Activated naive CD4-positive, alpha-beta T cell treated with anti-CD3 and anti-CD28 coated beads for 36 hours (primary cell): Measurements from ENCODE around the gene TRMU. TPM values are rescaled to one million over a fixed set of nuclear protein-coding genes. Genes with fewer than 3 reads are reported as not detected.
"Not testable (repeated sequence)": the region's sequence is repeated elsewhere in the genome, so short reads cannot be mapped to it uniquely, and the experiment has no call there.

Experiments
- CTCF ChIA-PET: fragments of 350-600 bp; sonication (Branson Sonifier 250); formaldehyde crosslinking; loops from one replicate; lab custom pipeline; 2021; ENCODE audit warnings: antibody characterized with exemption; lab: Charles Lee
- DNase-seq: peaks from one replicate; pipeline ENCODE4 v3.0.0-alpha.2; 2020
- H3K27ac Mint-ChIP-seq: one replicate; pipeline ENCODE4 v1.8.0; 2021; ENCODE audit warnings: mild to moderate bottlenecking, mixed read lengths
- H3K27me3 Mint-ChIP-seq: one replicate; pipeline ENCODE4 v1.8.0; 2021; ENCODE audit warnings: low read depth, mixed read lengths
- H3K36me3 Mint-ChIP-seq: one replicate; pipeline ENCODE4 v1.8.0; 2021; ENCODE audit warnings: low read depth, mixed read lengths
- H3K4me1 Mint-ChIP-seq: one replicate; pipeline ENCODE4 v1.8.0; 2021; ENCODE audit warnings: low read depth, mixed read lengths
- H3K4me3 Mint-ChIP-seq: one replicate; pipeline ENCODE4 v1.8.0; 2021; ENCODE audit warnings: mild to moderate bottlenecking, moderate library complexity, mixed read lengths
- H3K9me3 Mint-ChIP-seq: one replicate; pipeline ENCODE4 v1.8.0; 2021; ENCODE audit warnings: mixed read lengths
- intact Hi-C: fragments of 100-400 bp; cut with micrococcal nuclease; formaldehyde crosslinking; loops from one replicate; pipeline ENCODE4 v1.15.1; 2023
- total RNA-seq, 2 experiments: library from RNA; stranded (reverse); gene quantifications; one replicate each; pipeline ENCODE4 v1.2.3, GENCODE V29; 2021

The TRMU gene
- total RNA-seq, 2 experiments from 2014 or later, result 57.4 TPM

DNA sequence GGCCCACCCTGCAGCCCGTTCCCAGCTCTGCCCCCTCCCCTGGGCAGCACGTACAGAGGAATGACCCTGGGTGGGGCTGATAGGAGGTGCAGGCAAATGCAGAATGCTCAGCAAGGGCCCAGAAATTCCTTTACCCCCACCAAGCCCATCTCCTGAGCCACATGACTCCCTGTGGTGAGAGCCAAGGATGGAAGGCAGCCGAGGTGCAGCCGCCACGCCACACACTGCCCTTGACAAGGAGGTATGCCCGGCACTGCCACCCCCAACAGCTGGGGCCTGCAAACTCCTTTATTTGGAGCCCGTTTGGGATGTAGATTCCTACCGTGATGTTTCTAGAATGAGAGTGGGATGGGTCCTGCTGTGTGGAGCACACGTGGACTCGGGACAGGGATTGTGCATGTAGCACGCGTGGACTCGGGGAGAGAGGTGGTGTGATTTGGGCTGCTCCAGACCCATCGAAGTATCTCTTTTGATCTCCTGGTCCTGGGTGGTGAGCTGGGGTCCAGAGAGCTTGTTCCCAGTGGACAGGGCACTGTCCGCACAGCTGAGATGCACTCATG lies 25.9 kb upstream of the TRMU start:
- DNase-seq, result no peak
- H3K27me3 Mint-ChIP-seq, result no peaks in the 10 kb centered on the region
- intact Hi-C loops, result loop anchor here (5.0 kb wide), 1 partner anchor 302 kb away; no protein-coding TSS in a partner anchor
- no peak overlapping the region for H3K27ac Mint-ChIP-seq
- H3K4me3 Mint-ChIP-seq, result no peak overlapping the region
- H3K9me3 Mint-ChIP-seq, result no peaks in the 10 kb centered on the region
- H3K4me1 Mint-ChIP-seq, result peaks cover 2% of the 10 kb centered on the region
- CTCF ChIA-PET, result no interaction called here
- H3K36me3 Mint-ChIP-seq, result peaks cover 19% of the 10 kb centered on the region

- intact Hi-C loops, result loop anchor here (5.0 kb wide), 1 partner anchor 305 kb away; no protein-coding TSS in a partner anchor
- CTCF ChIA-PET, result interaction anchor here (0.9 to 2.8 kb wide), 3 partner anchors 56 to 299 kb away, joined by 3 to 14 read pairs (median 3); no protein-coding TSS in a partner anchor
- H3K4me1 Mint-ChIP-seq, result no peaks in the 10 kb centered on the region
Measured at GRCh38 chr22:46312056-46312455, 23.5 kb upstream of the TRMU start.

DNA sequence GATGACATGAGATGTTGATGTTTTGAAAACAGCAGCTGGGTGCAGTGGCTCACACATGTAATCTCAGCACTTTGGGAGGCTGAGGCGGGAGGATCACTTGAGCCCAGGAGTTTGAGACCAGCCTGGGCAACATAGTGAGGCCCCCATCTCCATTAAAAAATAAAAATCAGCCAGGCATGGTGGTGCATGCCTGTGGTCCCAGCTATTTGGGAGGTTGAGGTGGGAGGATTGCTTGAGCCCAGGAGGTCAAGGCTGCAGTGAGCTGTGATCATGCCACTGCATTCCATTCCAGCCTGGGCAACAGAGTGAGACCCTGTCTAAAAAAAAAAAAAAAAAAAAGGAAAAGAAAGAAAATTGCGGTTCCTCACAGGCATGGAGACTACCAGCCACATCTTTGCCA lies 22.7 kb upstream of the TRMU start:
- intact Hi-C loops, result loop anchor here (5.0 kb wide), 1 partner anchor 306 kb away; no protein-coding TSS in a partner anchor
- not testable (repeated sequence) for H3K9me3 Mint-ChIP-seq, H3K27ac Mint-ChIP-seq, H3K4me3 Mint-ChIP-seq, H3K4me1 Mint-ChIP-seq, DNase-seq, H3K27me3 Mint-ChIP-seq
- CTCF ChIA-PET, result interaction anchor here (0.9 to 2.8 kb wide), 3 partner anchors 16 to 191 kb away, joined by 3 to 14 read pairs (median 7); partner anchors contain the start of gene GTSE1
- H3K36me3 Mint-ChIP-seq, result peaks cover 23% of the 10 kb centered on the region

More at GRCh38 chr22:46312056-46312455, 23.5 kb upstream of the TRMU start:
- Mint-ChIP-seq H3K4me3 (no peak overlapping the region), H3K9me3 (no peaks in the 10 kb centered on the region), H3K27me3 (no peaks in the 10 kb centered on the region), H3K27ac (no peak overlapping the region), H3K36me3 (peaks cover 17% of the 10 kb centered on the region)
- DNase-seq, result no peak

- Mint-ChIP-seq H3K9me3 (no peaks in the 10 kb centered on the region), H3K4me3 (no peak overlapping the region), H3K36me3 (peaks cover 9% of the 10 kb centered on the region), H3K27me3 (no peaks in the 10 kb centered on the region), H3K27ac (no peak overlapping the region), H3K4me1 (no peaks in the 10 kb centered on the region)
- CTCF ChIA-PET, result interaction anchor here (0.7 to 4.3 kb wide), 7 partner anchors 10 to 199 kb away, joined by 3 to 27 read pairs (median 5); no protein-coding TSS in a partner anchor
- DNase-seq, result no peak
- intact Hi-C loops, result no loop called here
Measured at GRCh38 chr22:46315976-46316375, 19.5 kb upstream of the TRMU start.

DNA sequence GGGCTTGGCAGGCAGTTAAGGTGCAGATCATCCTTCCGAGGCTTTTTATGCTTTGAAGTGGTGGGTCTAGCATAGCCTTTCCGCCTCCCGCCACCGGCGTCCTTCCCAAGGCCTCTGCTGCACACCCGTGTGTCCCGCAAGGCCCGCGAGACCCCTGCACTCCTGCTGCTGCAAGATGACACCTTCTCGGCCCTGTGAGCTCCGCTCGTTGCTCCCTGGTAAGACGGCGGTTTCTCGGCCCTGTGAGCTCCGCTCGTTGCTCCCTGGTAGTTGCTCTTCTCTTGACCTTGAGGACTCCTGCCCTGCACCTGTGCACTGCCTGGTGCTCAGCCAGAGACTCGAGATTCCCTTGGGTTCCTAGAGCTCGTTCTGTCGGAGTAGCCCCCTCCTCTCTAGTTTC lies 17.9 kb upstream of the TRMU start:
- no peaks in the 10 kb centered on the region for H3K27me3 Mint-ChIP-seq
- CTCF ChIA-PET, result interaction anchor here (1.5 to 4.3 kb wide), 2 partner anchors 196 to 312 kb away, joined by 4 to 27 read pairs; no protein-coding TSS in a partner anchor
- H3K36me3 Mint-ChIP-seq, result peaks cover 9% of the 10 kb centered on the region
- no peaks in the 10 kb centered on the region for H3K4me1 Mint-ChIP-seq
- no peak overlapping the region for H3K27ac Mint-ChIP-seq
- no peak for DNase-seq
- no peak overlapping the region for H3K4me3 Mint-ChIP-seq
- no peaks in the 10 kb centered on the region for H3K9me3 Mint-ChIP-seq
- intact Hi-C loops, result no loop called here

DNA sequence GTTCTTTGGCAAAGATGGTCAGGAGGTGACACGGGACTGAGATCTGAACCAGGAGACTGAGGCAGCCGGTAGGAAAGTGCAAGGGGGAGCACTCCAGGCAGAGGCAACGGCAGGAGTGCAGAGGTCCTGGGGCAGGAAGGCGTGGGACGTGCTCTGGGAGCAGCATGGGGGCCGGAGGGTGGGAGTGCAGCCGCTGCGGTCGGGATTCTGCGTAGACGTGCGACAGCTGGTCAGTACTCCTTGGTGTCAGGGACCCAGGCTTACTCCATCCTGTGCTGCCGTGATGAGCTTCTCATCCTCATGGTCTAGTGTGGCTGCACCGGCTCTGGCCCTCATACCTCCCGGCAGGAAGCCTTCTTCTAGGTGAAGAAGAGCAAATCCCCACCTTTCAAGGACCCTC lies 16.9 kb upstream of the TRMU start:
- peaks cover 9% of the 10 kb centered on the region for H3K36me3 Mint-ChIP-seq
- intact Hi-C loops, result no loop called here
- H3K27me3 Mint-ChIP-seq, result no peaks in the 10 kb centered on the region
- no peak for DNase-seq
- H3K4me3 Mint-ChIP-seq, result no peak overlapping the region
- CTCF ChIA-PET, result interaction anchor here (1.5 to 4.3 kb wide), 2 partner anchors 197 to 313 kb away, joined by 4 to 27 read pairs; no protein-coding TSS in a partner anchor
- no peak overlapping the region for H3K27ac Mint-ChIP-seq
- H3K4me1 Mint-ChIP-seq, result no peaks in the 10 kb centered on the region
- no peaks in the 10 kb centered on the region for H3K9me3 Mint-ChIP-seq

GRCh38 chr22:46319319-46319718 lies 16.2 kb upstream of the TRMU start:
- Mint-ChIP-seq H3K27me3 (no peaks in the 10 kb centered on the region), H3K9me3 (no peaks in the 10 kb centered on the region), H3K4me3 (no peak overlapping the region), H3K36me3 (peaks cover 12% of the 10 kb centered on the region), H3K4me1 (no peaks in the 10 kb centered on the region), H3K27ac (no peak overlapping the region)
- intact Hi-C loops, result no loop called here
- CTCF ChIA-PET, result no interaction called here
- DNase-seq, result no peak

- CTCF ChIA-PET, result no interaction called here
- no peaks in the 10 kb centered on the region for H3K9me3 Mint-ChIP-seq
Measured at GRCh38 chr22:46320166-46320710, 15.3 kb upstream of the TRMU start.

GRCh38 chr22:46320716-46321386 lies 14.7 kb upstream of the TRMU start:
- H3K27me3 Mint-ChIP-seq, result no peaks in the 10 kb centered on the region
- peaks cover 12% of the 10 kb centered on the region for H3K36me3 Mint-ChIP-seq
- H3K4me1 Mint-ChIP-seq, result no peaks in the 10 kb centered on the region
- CTCF ChIA-PET, result interaction anchor here (0.6 kb wide), 1 partner anchor 330 kb away, joined by 3 read pairs; no protein-coding TSS in a partner anchor
- no peak overlapping the region for H3K27ac Mint-ChIP-seq
- no peaks in the 10 kb centered on the region for H3K9me3 Mint-ChIP-seq
- intact Hi-C loops, result no loop called here
- no peak for DNase-seq
- H3K4me3 Mint-ChIP-seq, result no peak overlapping the region

More at GRCh38 chr22:46320166-46320710, 15.3 kb upstream of the TRMU start:
- intact Hi-C loops, result no loop called here
- peaks cover 12% of the 10 kb centered on the region for H3K36me3 Mint-ChIP-seq
- H3K27ac Mint-ChIP-seq, result no peak overlapping the region
- no peak overlapping the region for H3K4me3 Mint-ChIP-seq
- H3K27me3 Mint-ChIP-seq, result no peaks in the 10 kb centered on the region
- DNase-seq, result no peak
- no peaks in the 10 kb centered on the region for H3K4me1 Mint-ChIP-seq

GRCh38 chr22:46322711-46323110 lies 12.8 kb upstream of the TRMU start:
- Mint-ChIP-seq H3K9me3 (no peaks in the 10 kb centered on the region), H3K4me3 (no peak overlapping the region), H3K4me1 (no peaks in the 10 kb centered on the region), H3K36me3 (peaks cover 10% of the 10 kb centered on the region), H3K27me3 (no peaks in the 10 kb centered on the region), H3K27ac (no peak overlapping the region)
- DNase-seq, result no peak
- CTCF ChIA-PET, result interaction anchor here (0.5 kb wide), 1 partner anchor 206 kb away, joined by 3 read pairs; no protein-coding TSS in a partner anchor
- intact Hi-C loops, result no loop called here

DNA sequence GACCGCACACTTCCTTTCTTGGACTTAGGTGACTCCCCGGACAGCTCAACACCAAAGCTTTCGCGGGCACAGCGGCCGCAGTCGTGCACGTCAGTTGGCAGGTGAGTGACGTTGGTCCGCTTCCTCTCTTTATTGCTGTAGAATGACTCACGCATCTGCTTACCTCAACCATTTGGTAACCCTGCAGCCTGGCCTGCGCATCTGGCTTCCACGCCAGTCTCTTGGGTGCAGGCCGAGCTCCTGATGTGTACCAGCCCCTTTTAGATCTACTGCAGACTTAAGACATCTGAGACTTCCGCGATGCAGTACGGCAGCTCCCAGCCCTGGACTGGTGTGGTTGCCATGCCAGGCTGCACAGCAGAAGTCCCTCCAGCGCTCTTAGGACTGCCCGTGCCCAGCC lies 12.4 kb upstream of the TRMU start:
- intact Hi-C loops, result no loop called here
- H3K27me3 Mint-ChIP-seq, result no peaks in the 10 kb centered on the region
- no peak overlapping the region for H3K27ac Mint-ChIP-seq
- no peak overlapping the region for H3K4me3 Mint-ChIP-seq
- no peaks in the 10 kb centered on the region for H3K4me1 Mint-ChIP-seq
- H3K36me3 Mint-ChIP-seq, result peaks cover 9% of the 10 kb centered on the region
- no peaks in the 10 kb centered on the region for H3K9me3 Mint-ChIP-seq
- DNase-seq, result no peak
- CTCF ChIA-PET, result interaction anchor here (0.5 kb wide), 1 partner anchor 206 kb away, joined by 3 read pairs; no protein-coding TSS in a partner anchor

DNA sequence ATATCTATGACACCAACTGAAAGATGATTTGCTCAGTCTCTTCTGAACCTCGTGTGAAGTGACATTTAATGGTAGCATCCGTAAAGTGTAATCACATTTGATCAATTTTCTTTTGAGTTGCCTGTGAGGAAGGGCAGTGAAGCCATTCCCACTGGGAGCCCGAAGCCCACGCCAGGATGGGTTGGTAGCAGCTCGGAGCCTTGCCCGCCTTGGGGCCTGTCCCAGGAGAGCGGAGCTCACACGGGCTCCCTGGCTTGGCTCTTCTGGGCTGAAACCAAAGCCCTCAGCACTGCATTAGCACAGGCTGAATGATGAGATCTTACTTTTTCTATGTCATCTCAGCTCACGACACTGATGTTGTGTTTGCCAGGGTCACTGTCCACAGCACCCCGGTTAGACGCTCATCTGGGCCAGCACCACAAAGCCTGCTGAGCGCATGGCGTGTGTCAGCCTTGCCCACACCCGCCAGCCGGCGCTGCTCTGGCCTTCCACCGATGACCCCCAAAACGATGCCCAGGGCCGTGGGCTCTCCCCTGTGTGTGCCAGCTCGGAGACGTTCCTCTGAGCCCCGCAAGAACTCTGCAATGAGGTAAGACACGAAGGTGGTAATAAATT lies 9.3 kb upstream of the TRMU start:
- no peak for DNase-seq
- Mint-ChIP-seq H3K27ac (no peak overlapping the region), H3K9me3 (no peaks in the 10 kb centered on the region), H3K36me3 (peaks cover 8% of the 10 kb centered on the region), H3K4me3 (no peak overlapping the region), H3K27me3 (no peaks in the 10 kb centered on the region), H3K4me1 (no peaks in the 10 kb centered on the region)
- CTCF ChIA-PET, result interaction anchor here (1.1 kb wide), 1 partner anchor 10 kb away, joined by 3 read pairs; no protein-coding TSS in a partner anchor
- intact Hi-C loops, result no loop called here
